RWPE2 (cell line): ENCODE data around the gene SCUBE2.

Source experiments
- ATAC-seq: fragments of 200-7000 bp; cut with Tn5 transposase; 3 replicates; pipeline ENCODE4 v1.9.1; 2021; ENCODE audit warnings: low read depth
- DNase-seq: peaks from one replicate; pipeline ENCODE4 v3.0.0-alpha.2; 2020; ENCODE audit warnings: low spot score
- H3K27ac ChIP-seq: fragments of 450-650 bp; 2 replicates; pipeline ENCODE4 v1.5.1; 2017; ENCODE audit warnings: mild to moderate bottlenecking; ENCODE audit not compliant: poor library complexity, severe bottlenecking
- H3K27me3 ChIP-seq: fragments of 250-450 bp; sonication (Bioruptor Pico); 2 replicates; pipeline ENCODE4 v1.5.1; 2021; ENCODE audit warnings: mild to moderate bottlenecking, moderate library complexity; ENCODE audit not compliant: insufficient read depth, poor library complexity, severe bottlenecking
- H3K36me3 ChIP-seq: fragments of 250-450 bp; sonication (Bioruptor Pico); 2 replicates; pipeline ENCODE4 v1.5.1; 2020; ENCODE audit warnings: low read depth, mild to moderate bottlenecking, moderate library complexity
- H3K4me1 ChIP-seq: fragments of 250-450 bp; sonication (Bioruptor Pico); 2 replicates; pipeline ENCODE4 v1.5.1; 2021; ENCODE audit warnings: mild to moderate bottlenecking, moderate library complexity; ENCODE audit not compliant: insufficient read depth, poor library complexity, severe bottlenecking
- H3K4me3 ChIP-seq: fragments of 250-450 bp; sonication (Bioruptor Pico); 2 replicates; pipeline ENCODE4 v1.5.1; 2021; ENCODE audit warnings: mild to moderate bottlenecking, moderate library complexity; ENCODE audit not compliant: severe bottlenecking
- H3K9me3 ChIP-seq: fragments of 250-450 bp; sonication (Bioruptor Pico); 2 replicates; pipeline ENCODE4 v1.5.1; 2021; ENCODE audit warnings: mild to moderate bottlenecking, moderate library complexity; ENCODE audit not compliant: severe bottlenecking
- CTCF ChIP-seq: fragments of 450-650 bp; IDR thresholded peaks from one replicate; pipeline ENCODE4 v1.5.1; 2017; ENCODE audit warnings: mild to moderate bottlenecking, moderate library complexity; ENCODE audit not compliant: poor library complexity, severe bottlenecking

The SCUBE2 gene

GRCh38 chr11:9138133-9138453 is 46.7 kb upstream of the SCUBE2 start:
- H3K36me3 ChIP-seq, result peaks cover 42% of the 10 kb centered on the region
- no peaks in the 10 kb centered on the region for H3K9me3 ChIP-seq
- no peak for ATAC-seq

GRCh38 chr11:9137293-9138132 is 46.1 kb upstream of the SCUBE2 start:
- peak; percentile 72 for ATAC-seq
- Histone ChIP-seq H3K27ac (no peak overlapping the region), H3K36me3 (peaks cover 39% of the 10 kb centered on the region), H3K9me3 (no peaks in the 10 kb centered on the region), H3K4me1 (peaks cover 23% of the 10 kb centered on the region), H3K4me3 (no peak overlapping the region), H3K27me3 (no peaks in the 10 kb centered on the region)
- DNase-seq, result no peak
- peak; percentile 94 for TF ChIP-seq CTCF

More at GRCh38 chr11:9138133-9138453, 46.7 kb upstream of the SCUBE2 start:
- H3K27me3 ChIP-seq, result no peaks in the 10 kb centered on the region
- H3K4me3 ChIP-seq, result no peak overlapping the region
- peak overlapping the region; percentile 55 for H3K27ac ChIP-seq
- TF ChIP-seq CTCF, result no peak
- DNase-seq, result no peak
- peaks cover 23% of the 10 kb centered on the region for H3K4me1 ChIP-seq

GRCh38 chr11:9136741-9137140 is 45.3 kb upstream of the SCUBE2 start:
- Histone ChIP-seq H3K27me3 (no peaks in the 10 kb centered on the region), H3K27ac (no peak overlapping the region), H3K4me3 (no peak overlapping the region), H3K4me1 (peaks cover 23% of the 10 kb centered on the region), H3K9me3 (no peaks in the 10 kb centered on the region), H3K36me3 (peaks cover 33% of the 10 kb centered on the region)
- DNase-seq, result no peak
- no peak for ATAC-seq
- no peak for TF ChIP-seq CTCF

GRCh38 chr11:9133956-9134355 is 42.6 kb upstream of the SCUBE2 start:
- no peak for TF ChIP-seq CTCF
- Histone ChIP-seq H3K36me3 (peaks cover 9% of the 10 kb centered on the region), H3K9me3 (no peaks in the 10 kb centered on the region), H3K27ac (no peak overlapping the region), H3K4me1 (peaks cover 12% of the 10 kb centered on the region), H3K27me3 (no peaks in the 10 kb centered on the region), H3K4me3 (no peak overlapping the region)
- ATAC-seq (no peak), DNase-seq (no peak)

- Histone ChIP-seq H3K4me3 (no peak overlapping the region), H3K9me3 (no peaks in the 10 kb centered on the region), H3K4me1 (no peaks in the 10 kb centered on the region), H3K27me3 (no peaks in the 10 kb centered on the region), H3K27ac (no peak overlapping the region), H3K36me3 (peaks cover 2% of the 10 kb centered on the region)
- no peak for ATAC-seq
- TF ChIP-seq CTCF, result no peak
- DNase-seq, result no peak
Measured at GRCh38 chr11:9132203-9132878, 40.9 kb upstream of the SCUBE2 start.
